Hepatocyte (in vitro differentiated cells): ENCODE results near the gene PDE3B.

Experiments used
- EZH2 ChIP-seq: fragments of 200-600 bp; sonication (generic); IDR thresholded peaks from 2 replicates; pipeline ENCODE4 v1.6.1; 2016; ENCODE audit warnings: antibody characterized with exemption, mild to moderate bottlenecking, borderline replicate concordance
- EZH2phosphoT487 ChIP-seq: fragments of 200-600 bp; sonication (generic); IDR thresholded peaks from one replicate; pipeline ENCODE4 v1.6.1; 2018; ENCODE audit warnings: antibody characterized with exemption, mild to moderate bottlenecking, low read depth, moderate library complexity; ENCODE audit not compliant: unreplicated experiment, severe bottlenecking
- TF ChIP-seq, protein P1 (sequence below): fragments of 200-600 bp; sonication (generic); IDR thresholded peaks from 2 replicates; pipeline ENCODE4 v1.5.1; 2016; ENCODE audit warnings: antibody characterized with exemption, mild to moderate bottlenecking; ENCODE audit not compliant: poor library complexity

DNA sequence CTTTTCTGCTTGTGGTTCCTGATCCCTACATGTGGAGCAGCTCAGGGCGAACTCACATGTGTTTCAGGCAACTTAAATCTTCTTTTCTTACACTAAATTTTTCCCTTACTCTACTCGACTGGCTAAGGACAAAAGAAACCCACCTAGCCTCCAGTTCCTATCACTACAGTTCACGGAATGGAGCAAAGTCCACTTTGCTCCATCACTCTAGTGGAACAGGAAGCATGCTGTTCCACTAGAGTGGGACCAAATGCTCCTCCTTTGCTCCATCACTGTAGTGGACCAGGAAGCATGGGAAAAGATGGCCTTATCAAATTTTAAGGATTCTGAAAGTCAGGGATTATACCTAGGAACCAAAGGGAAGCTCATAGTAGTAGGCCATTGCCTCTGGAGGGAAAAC, 36.1 kb downstream of the PDE3B start:
- TF ChIP-seq EZH2phosphoT487: no peak
- TF ChIP-seq, protein P1, sequence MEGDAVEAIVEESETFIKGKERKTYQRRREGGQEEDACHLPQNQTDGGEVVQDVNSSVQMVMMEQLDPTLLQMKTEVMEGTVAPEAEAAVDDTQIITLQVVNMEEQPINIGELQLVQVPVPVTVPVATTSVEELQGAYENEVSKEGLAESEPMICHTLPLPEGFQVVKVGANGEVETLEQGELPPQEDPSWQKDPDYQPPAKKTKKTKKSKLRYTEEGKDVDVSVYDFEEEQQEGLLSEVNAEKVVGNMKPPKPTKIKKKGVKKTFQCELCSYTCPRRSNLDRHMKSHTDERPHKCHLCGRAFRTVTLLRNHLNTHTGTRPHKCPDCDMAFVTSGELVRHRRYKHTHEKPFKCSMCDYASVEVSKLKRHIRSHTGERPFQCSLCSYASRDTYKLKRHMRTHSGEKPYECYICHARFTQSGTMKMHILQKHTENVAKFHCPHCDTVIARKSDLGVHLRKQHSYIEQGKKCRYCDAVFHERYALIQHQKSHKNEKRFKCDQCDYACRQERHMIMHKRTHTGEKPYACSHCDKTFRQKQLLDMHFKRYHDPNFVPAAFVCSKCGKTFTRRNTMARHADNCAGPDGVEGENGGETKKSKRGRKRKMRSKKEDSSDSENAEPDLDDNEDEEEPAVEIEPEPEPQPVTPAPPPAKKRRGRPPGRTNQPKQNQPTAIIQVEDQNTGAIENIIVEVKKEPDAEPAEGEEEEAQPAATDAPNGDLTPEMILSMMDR: no peak
- no peak for TF ChIP-seq EZH2
